ENCODE results near the gene SIM2.
"Not testable (repeated sequence)": the region's sequence is repeated elsewhere in the genome, so short reads cannot be mapped to it uniquely, and the experiment has no call there.

SIM2 gene

GRCh38 chr21:36698981-36699545 is at the start of gene SIM2:
TSS of gene SIM2 (plus strand) at chr21:36699115. CDS start at chr21:36699747, 632 bp downstream.
- DNase-seq, result no peak

DNA sequence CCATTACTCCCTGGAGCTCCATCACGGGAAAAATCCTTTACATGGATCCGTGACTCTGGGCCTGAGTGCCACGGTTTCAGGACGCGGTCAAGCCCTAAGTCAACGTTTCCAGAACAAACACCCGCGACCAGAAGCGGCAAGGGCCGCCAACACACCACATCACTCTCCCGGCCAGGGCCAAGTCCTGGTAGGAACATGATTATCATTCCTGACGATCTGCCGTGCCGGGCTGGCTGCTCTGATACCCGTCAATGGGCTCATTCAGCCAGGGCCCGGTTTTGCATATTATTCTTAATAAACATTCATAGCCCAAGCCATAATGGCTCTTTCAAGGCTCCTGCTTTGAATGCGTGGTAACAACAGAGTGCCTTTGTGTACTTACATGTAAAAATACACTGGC is 44.6 kb upstream of the SIM2 start:
- no peak for DNase-seq

- DNase-seq, result no peak
Measured at GRCh38 chr21:36654796-36655325, 44.1 kb upstream of the SIM2 start.

DNA sequence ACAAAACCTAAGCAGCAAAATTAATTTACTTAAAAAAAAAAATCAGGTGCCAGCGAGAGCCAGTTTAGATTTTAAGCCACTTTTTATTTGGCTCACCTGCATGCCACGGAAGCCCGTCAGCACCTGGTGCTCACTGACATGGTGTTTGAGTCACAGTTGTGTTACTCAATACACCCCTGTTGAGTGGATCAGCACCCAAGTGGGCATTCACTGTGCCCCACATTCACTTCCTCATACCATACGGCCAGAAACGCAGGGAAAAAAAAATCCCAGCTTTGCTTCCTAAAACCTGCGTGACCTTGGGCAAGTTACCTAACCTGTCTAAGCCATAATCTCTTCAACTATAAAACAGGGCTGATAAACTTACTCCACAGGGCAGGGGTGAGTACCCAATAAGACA is 42.8 kb upstream of the SIM2 start:
- DNase-seq, result no peak

GRCh38 chr21:36657290-36657689 is 41.6 kb upstream of the SIM2 start:
- not testable (repeated sequence) for DNase-seq

GRCh38 chr21:36657999-36658398 is 40.9 kb upstream of the SIM2 start:
- no peak for DNase-seq

GRCh38 chr21:36658926-36659325 is 40.0 kb upstream of the SIM2 start:
- DNase-seq, result no peak

- no peak for DNase-seq
Measured at GRCh38 chr21:36661511-36662309, 37.2 kb upstream of the SIM2 start.

DNA sequence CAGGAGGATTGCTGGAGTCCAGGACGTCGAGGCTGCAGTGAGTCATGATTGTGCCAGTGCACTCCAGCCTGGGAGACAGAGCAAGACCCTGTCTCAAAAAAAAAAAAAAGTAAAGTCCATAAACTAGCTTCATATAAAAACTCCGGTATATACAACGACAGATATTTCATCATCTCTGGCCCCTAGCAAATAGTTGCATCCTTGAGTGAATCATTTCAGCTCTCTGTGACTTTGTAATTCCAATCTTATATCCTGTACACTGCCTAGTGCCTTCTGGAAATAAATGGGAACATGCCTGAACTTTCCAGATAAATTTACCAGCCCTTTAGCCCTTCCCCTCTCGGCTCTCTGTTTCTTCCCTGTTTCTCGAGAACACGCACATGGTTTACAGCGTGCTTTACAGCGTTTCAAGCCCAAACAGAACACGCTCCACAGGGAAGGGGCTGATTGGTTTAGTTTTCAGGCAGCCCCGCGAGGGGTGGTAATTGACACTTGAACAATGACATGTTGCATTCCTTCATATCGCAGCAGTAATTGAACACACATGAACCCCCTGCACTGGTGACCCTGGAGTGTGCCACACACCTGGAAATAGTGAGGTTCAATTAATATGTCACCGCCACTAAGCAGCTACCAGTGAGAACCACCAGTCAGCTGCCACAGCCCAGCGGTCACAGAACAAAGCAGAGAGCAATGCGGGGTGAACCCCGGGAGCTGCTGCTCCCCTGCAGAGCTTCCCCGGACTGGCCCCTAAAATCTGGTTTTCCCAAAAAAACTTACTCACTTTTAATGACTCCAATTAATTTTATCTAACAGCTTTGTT is 35.7 kb upstream of the SIM2 start:
- DNase-seq, result no peak

DNA sequence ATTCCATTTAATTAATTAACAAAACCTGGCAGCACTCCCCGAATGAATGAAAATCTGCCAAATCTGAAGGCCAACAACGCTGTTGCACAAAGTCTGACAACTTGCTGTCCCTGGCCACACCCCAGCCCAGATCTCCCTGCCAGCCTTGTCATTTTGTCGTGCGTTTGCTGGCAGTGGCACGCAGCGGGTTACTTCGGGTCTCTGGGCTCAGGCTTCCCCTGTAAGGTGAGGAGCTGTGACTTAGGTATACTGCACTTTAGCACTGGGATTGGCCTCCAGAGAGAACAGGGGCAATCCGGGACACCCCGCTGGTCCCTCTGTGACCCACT is 34.3 kb upstream of the SIM2 start:
- no peak for DNase-seq

GRCh38 chr21:36665806-36666205 is 33.1 kb upstream of the SIM2 start:
- no peak for DNase-seq

- no peak for DNase-seq
Measured at GRCh38 chr21:36668713-36669112, 30.2 kb upstream of the SIM2 start.

GRCh38 chr21:36671836-36672235 is 27.1 kb upstream of the SIM2 start:
- DNase-seq, result no peak

GRCh38 chr21:36672296-36672695 is 26.6 kb upstream of the SIM2 start:
- DNase-seq, result not testable (repeated sequence)

GRCh38 chr21:36672737-36673136 is 26.2 kb upstream of the SIM2 start:
- no peak for DNase-seq

DNA sequence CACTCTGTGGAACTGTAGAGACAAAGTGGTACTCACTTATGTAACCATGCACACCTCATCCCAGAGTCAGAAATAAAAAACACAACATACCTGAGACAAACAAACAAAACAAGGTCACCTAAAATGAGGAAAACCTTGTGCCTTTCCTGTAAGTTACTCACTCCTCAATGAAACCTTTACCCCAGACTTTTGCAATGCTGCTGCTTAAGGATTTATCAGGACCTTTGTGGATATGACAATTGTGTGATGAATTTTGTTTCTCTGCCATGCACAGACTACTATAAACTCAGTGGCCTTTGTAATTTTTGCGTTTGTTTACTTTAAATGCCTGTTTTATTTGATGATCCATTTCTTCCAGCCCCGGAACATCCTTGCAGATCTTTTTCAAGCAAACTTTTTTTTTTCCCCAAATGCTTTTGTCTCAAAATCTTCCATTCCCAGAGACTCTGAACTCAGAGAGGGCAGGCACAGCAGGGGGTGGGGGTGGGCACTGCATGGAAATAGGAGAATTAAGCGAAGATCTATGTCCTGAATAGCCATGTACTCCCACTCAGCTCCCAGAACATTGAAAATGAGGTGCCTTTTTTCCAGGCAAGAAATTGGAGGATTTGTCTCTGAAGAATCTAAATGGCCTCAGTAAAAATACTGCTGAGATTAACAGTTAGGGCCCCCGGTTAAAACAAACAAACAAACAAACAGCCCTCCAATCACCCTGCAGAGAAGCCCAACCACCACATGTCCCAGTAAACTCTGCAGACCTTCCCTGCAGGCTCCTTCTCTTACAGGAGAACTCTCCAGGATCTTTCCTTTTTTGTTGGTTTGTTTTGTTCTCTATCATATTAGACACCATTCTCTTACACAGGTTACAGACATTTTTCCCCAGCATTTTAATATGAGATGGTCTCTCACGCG is 22.6 kb upstream of the SIM2 start:
- no peak for DNase-seq

GRCh38 chr21:36677443-36677842 is 21.5 kb upstream of the SIM2 start:
- DNase-seq, result no peak

DNA sequence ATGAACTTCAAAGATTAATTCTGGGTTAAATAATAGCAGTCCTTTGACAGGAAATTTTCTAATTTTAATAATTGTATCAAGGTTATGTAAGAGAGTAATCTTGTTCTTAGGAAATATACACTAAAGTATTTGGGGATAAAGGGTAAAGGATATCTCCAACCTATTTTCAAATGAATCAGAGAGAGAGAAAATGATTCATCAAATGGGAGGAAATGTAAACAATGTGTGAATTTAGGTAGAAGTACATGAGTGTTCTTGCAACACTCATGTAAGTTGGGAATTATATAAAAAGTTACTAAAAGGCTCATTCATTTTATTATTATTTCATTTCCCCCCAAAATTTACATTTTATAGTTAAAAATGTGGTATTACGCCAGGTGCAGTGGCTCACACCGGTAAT is 20.4 kb upstream of the SIM2 start:
- DNase-seq, result no peak

- DNase-seq, result no peak
Measured at GRCh38 chr21:36681117-36681631, 17.7 kb upstream of the SIM2 start.

- DNase-seq, result no peak
Measured at GRCh38 chr21:36684957-36685714, 13.8 kb upstream of the SIM2 start.

- no peak for DNase-seq
Measured at GRCh38 chr21:36686955-36687354, 12.0 kb upstream of the SIM2 start.

- DNase-seq, result no peak
Measured at GRCh38 chr21:36688324-36688723, 10.6 kb upstream of the SIM2 start.
